Neural progenitor cell (in vitro differentiated cells): Measurements from ENCODE around the gene EXOSC5. TPM values are rescaled to one million over a fixed set of nuclear protein-coding genes. Genes with fewer than 3 reads are reported as not detected.
A peak's percentile ranks its signal among the peaks of the same experiment; 100 is the strongest.

Experiments used
- DNase-seq: peaks from one replicate; pipeline ENCODE4 v3.0.0-alpha.2; 2016; ENCODE audit warnings: low spot score
- H2AFZ ChIP-seq: fragments of 200-600 bp; sonication (generic); replicated peaks from 2 replicates; pipeline ENCODE4 v1.6.1; 2016; ENCODE audit warnings: antibody characterized with exemption
- H3F3A ChIP-seq: fragments of 200-600 bp; sonication (generic); 2 replicates; pipeline ENCODE4 v1.6.1; 2016; ENCODE audit warnings: antibody characterized with exemption, low read depth
- H3K27ac ChIP-seq: fragments of 200-600 bp; sonication (generic); 2 replicates; pipeline ENCODE4 v1.5.1; 2016; ENCODE audit warnings: mild to moderate bottlenecking
- H3K27me3 ChIP-seq: fragments of 200-600 bp; sonication (generic); 2 replicates; pipeline ENCODE4 v1.6.1; 2016; ENCODE audit warnings: mild to moderate bottlenecking, moderate library complexity
- H3K36me3 ChIP-seq: fragments of 200-600 bp; sonication (generic); 2 replicates; pipeline ENCODE4 v1.5.1; 2016
- H3K4me1 ChIP-seq: fragments of 200-600 bp; sonication (generic); 2 replicates; pipeline ENCODE4 v1.6.1; 2016; ENCODE audit warnings: mixed run types
- H3K4me2 ChIP-seq: fragments of 200-600 bp; sonication (generic); 2 replicates; pipeline ENCODE4 v1.6.1; 2016
- H3K4me3 ChIP-seq: fragments of 200-600 bp; sonication (generic); 2 replicates; pipeline ENCODE4 v1.5.1; 2016
- H3K79me2 ChIP-seq: fragments of 200-600 bp; sonication (generic); 2 replicates; pipeline ENCODE4 v1.6.1; 2016; ENCODE audit warnings: low read depth
- H3K9ac ChIP-seq: fragments of 200-600 bp; sonication (generic); 2 replicates; pipeline ENCODE4 v1.6.1; 2016
- H3K9me3 ChIP-seq: fragments of 200-600 bp; sonication (generic); 2 replicates; pipeline ENCODE4 v1.5.1; 2016; ENCODE audit warnings: low read depth
- H4K20me1 ChIP-seq: fragments of 200-600 bp; sonication (generic); 2 replicates; pipeline ENCODE4 v1.6.1; 2016; ENCODE audit warnings: low read depth
- H3K27ac Mint-ChIP-seq: 3 replicates; pipeline ENCODE4 v1.8.0; 2021; ENCODE audit warnings: mixed read lengths
- H3K27me3 Mint-ChIP-seq: 2 replicates; pipeline ENCODE4 v1.8.0; 2022; ENCODE audit warnings: low read depth, mild to moderate bottlenecking, inconsistent platforms, moderate library complexity, mixed read lengths; ENCODE audit not compliant: insufficient read depth
- H3K36me3 Mint-ChIP-seq: 3 replicates; pipeline ENCODE4 v1.8.0; 2021; ENCODE audit warnings: mixed read lengths
- H3K4me1 Mint-ChIP-seq: 3 replicates; pipeline ENCODE4 v1.8.0; 2021; ENCODE audit warnings: mixed read lengths
- H3K4me3 Mint-ChIP-seq: 3 replicates; pipeline ENCODE4 v1.8.0; 2021; ENCODE audit warnings: mild to moderate bottlenecking, moderate library complexity, mixed read lengths
- H3K9me3 Mint-ChIP-seq: 3 replicates; pipeline ENCODE4 v1.8.0; 2020; ENCODE audit warnings: mixed read lengths
- CTCF ChIP-seq: fragments of 200-600 bp; sonication (generic); IDR thresholded peaks from 2 replicates; pipeline ENCODE4 v1.5.1; 2017; ENCODE audit warnings: antibody characterized with exemption, mild to moderate bottlenecking
- EZH2 ChIP-seq: fragments of 200-600 bp; sonication (generic); IDR thresholded peaks from 2 replicates; pipeline ENCODE4 v1.6.1; 2017; ENCODE audit warnings: antibody characterized with exemption, mild to moderate bottlenecking, moderate library complexity
- EZH2phosphoT487 ChIP-seq: fragments of 200-600 bp; sonication (generic); IDR thresholded peaks from 2 replicates; pipeline ENCODE4 v1.6.1; 2017; ENCODE audit warnings: antibody characterized with exemption
- total RNA-seq: library from RNA; depleted of rRNA; stranded (reverse); fragments of >200 nt; gene quantifications from 2 replicates; pipeline ENCODE4 v1.2.3, GENCODE V29; 2015; ENCODE audit warnings: low replicate concordance

EXOSC5 gene
- total RNA-seq, 1 donor from 2014 or later, result 10.3 TPM

GRCh38 chr19:41414461-41414860 lies 17.3 kb upstream of the EXOSC5 start:
- Histone ChIP-seq H3F3A (no peaks in the 10 kb centered on the region), H2AFZ (no peak overlapping the region), H3K4me3 (no peak overlapping the region), H4K20me1 (no peaks in the 10 kb centered on the region), H3K79me2 (no peaks in the 10 kb centered on the region), H3K27ac (no peak overlapping the region), H3K36me3 (no peaks in the 10 kb centered on the region), H3K9ac (no peak overlapping the region), H3K9me3 (no peaks in the 10 kb centered on the region), H3K27me3 (no peaks in the 10 kb centered on the region), H3K4me2 (no peak overlapping the region), H3K4me1 (no peaks in the 10 kb centered on the region)
- Mint-ChIP-seq H3K9me3 (no peaks in the 10 kb centered on the region), H3K36me3 (peaks cover 6% of the 10 kb centered on the region), H3K4me1 (peaks cover under 1% of the 10 kb centered on the region), H3K27ac (peak overlapping the region; percentile 88), H3K27me3 (no peaks in the 10 kb centered on the region), H3K4me3 (no peak overlapping the region)
- TF ChIP-seq EZH2 (no peak), EZH2phosphoT487 (no peak), CTCF (no peak)
- no peak for DNase-seq

GRCh38 chr19:41413947-41414346 lies 16.8 kb upstream of the EXOSC5 start:
- Histone ChIP-seq H3K27ac (no peak overlapping the region), H2AFZ (no peak overlapping the region), H3K36me3 (no peaks in the 10 kb centered on the region), H4K20me1 (no peaks in the 10 kb centered on the region), H3K4me1 (no peaks in the 10 kb centered on the region), H3K4me2 (no peak overlapping the region), H3F3A (no peaks in the 10 kb centered on the region), H3K9ac (no peak overlapping the region), H3K4me3 (no peak overlapping the region), H3K9me3 (no peaks in the 10 kb centered on the region), H3K79me2 (no peaks in the 10 kb centered on the region), H3K27me3 (no peaks in the 10 kb centered on the region)
- H3K4me1 Mint-ChIP-seq, result peaks cover 4% of the 10 kb centered on the region
- no peak overlapping the region for H3K27ac Mint-ChIP-seq
- no peaks in the 10 kb centered on the region for H3K27me3 Mint-ChIP-seq
- TF ChIP-seq EZH2, result no peak
- TF ChIP-seq CTCF, result no peak
- TF ChIP-seq EZH2phosphoT487, result no peak
- DNase-seq, result no peak
- no peak overlapping the region for H3K4me3 Mint-ChIP-seq
- H3K9me3 Mint-ChIP-seq, result no peaks in the 10 kb centered on the region
- peaks cover 6% of the 10 kb centered on the region for H3K36me3 Mint-ChIP-seq

GRCh38 chr19:41412953-41413352 lies 15.8 kb upstream of the EXOSC5 start:
- Histone ChIP-seq H3K27ac (no peak overlapping the region), H3K9ac (no peak overlapping the region), H3K4me2 (no peak overlapping the region), H3F3A (no peaks in the 10 kb centered on the region), H3K79me2 (no peaks in the 10 kb centered on the region), H3K36me3 (no peaks in the 10 kb centered on the region), H3K9me3 (no peaks in the 10 kb centered on the region), H3K4me1 (no peaks in the 10 kb centered on the region), H3K4me3 (no peak overlapping the region), H2AFZ (no peak overlapping the region), H4K20me1 (peaks cover 9% of the 10 kb centered on the region), H3K27me3 (no peaks in the 10 kb centered on the region)
- Mint-ChIP-seq H3K27me3 (no peaks in the 10 kb centered on the region), H3K9me3 (no peaks in the 10 kb centered on the region), H3K27ac (no peak overlapping the region), H3K36me3 (peaks cover 6% of the 10 kb centered on the region), H3K4me1 (peaks cover 4% of the 10 kb centered on the region), H3K4me3 (no peak overlapping the region)
- TF ChIP-seq EZH2phosphoT487 (no peak), EZH2 (no peak), CTCF (no peak)
- no peak for DNase-seq

- peak overlapping the region; percentile 46 for H3K27ac Mint-ChIP-seq
- H3F3A ChIP-seq, result peaks cover 3% of the 10 kb centered on the region
- DNase-seq, result no peak
- peaks cover 17% of the 10 kb centered on the region for H4K20me1 ChIP-seq
- no peaks in the 10 kb centered on the region for H3K4me1 ChIP-seq
- H2AFZ ChIP-seq, result no peak overlapping the region
- H3K27ac ChIP-seq, result no peak overlapping the region
- H3K4me3 Mint-ChIP-seq, result no peak overlapping the region
- H3K36me3 Mint-ChIP-seq, result peaks cover 6% of the 10 kb centered on the region
- no peak for TF ChIP-seq EZH2
- TF ChIP-seq CTCF, result no peak
- no peak for TF ChIP-seq EZH2phosphoT487
- H3K9ac ChIP-seq, result no peak overlapping the region
- no peak overlapping the region for H3K4me2 ChIP-seq
- no peaks in the 10 kb centered on the region for H3K27me3 Mint-ChIP-seq
- H3K36me3 ChIP-seq, result no peaks in the 10 kb centered on the region
- H3K9me3 ChIP-seq, result no peaks in the 10 kb centered on the region
- no peaks in the 10 kb centered on the region for H3K9me3 Mint-ChIP-seq
- no peaks in the 10 kb centered on the region for H3K79me2 ChIP-seq
- no peaks in the 10 kb centered on the region for H3K27me3 ChIP-seq
- no peak overlapping the region for H3K4me3 ChIP-seq
- H3K4me1 Mint-ChIP-seq, result peaks cover 12% of the 10 kb centered on the region
These were observed 14.8 kb upstream of the EXOSC5 start for GRCh38 chr19:41411968-41412265.
